Psoas muscle (tissue), 8 donors: Measurements from ENCODE around the gene ZFHX3. TPM values are rescaled to one million over a fixed set of nuclear protein-coding genes. Genes with fewer than 3 reads are reported as not detected.

Experiments
- ATAC-seq, 4 donors: fragments of 200-7000 bp; cut with Tn5 transposase; one replicate each; pipeline ENCODE4 v1.9.1; 2020; ENCODE audit warnings: moderate library complexity in 3 of 4, mild to moderate bottlenecking in 2 of 4
- DNase-seq, 2 donors: peaks; one replicate each; pipeline ENCODE4 v3.0.0-alpha.2; 2020
- H3K27ac ChIP-seq: fragments of 200-600 bp; one replicate; pipeline ENCODE4 v1.8.0; 2022
- H3K27me3 ChIP-seq, 3 donors: fragments of 200-600 bp in 1 of 3; one replicate each; pipeline versions ENCODE4 v1.6.1 to v1.8.0; 2013 to 2022; ENCODE audit warnings: low read length in 2 of 3, mild to moderate bottlenecking in 2 of 3, moderate library complexity in 1 of 3; ENCODE audit not compliant: insufficient read depth in 3 of 3
- H3K36me3 ChIP-seq, 2 donors: fragments of 200-600 bp in 1 of 2; one replicate each; pipeline versions ENCODE4 v1.6.1 to v1.8.0; 2013 to 2022; ENCODE audit warnings: low read depth in 1 of 2, mild to moderate bottlenecking in 1 of 2, moderate library complexity in 1 of 2; ENCODE audit not compliant: insufficient read depth in 1 of 2
- H3K4me1 ChIP-seq: fragments of 200-600 bp; one replicate; pipeline ENCODE4 v1.8.0; 2022
- H3K4me3 ChIP-seq: fragments of 200-600 bp; one replicate; pipeline ENCODE4 v1.8.0; 2022; ENCODE audit warnings: mild to moderate bottlenecking
- H3K9me3 ChIP-seq: fragments of 200-600 bp; one replicate; pipeline ENCODE4 v1.8.0; 2022
- CTCF ChIP-seq: fragments of 200-600 bp; IDR thresholded peaks from one replicate; pipeline ENCODE4 v1.8.0; 2022; ENCODE audit warnings: antibody characterized with exemption
- WGBS, 3 donors: extraction: QIAGEN DNeasy Blood & Tissue Kit; methylation state at CpG; one replicate each; pipeline versions ENCODE4 v1.1.6 to v1.1.7; 2013; 5-methylcytosine and 5-hydroxymethylcytosine counted together
- intact Hi-C, 2 donors: fragments of 100-400 bp; cut with DNase I; formaldehyde crosslinking; loops; one replicate each; pipeline versions ENCODE4 v1.11.0 to v1.14.2; 2022
- polyA plus RNA-seq, 3 donors: library from polyadenylated mRNA; stranded (reverse); fragments of 200-250 nt; gene quantifications; one replicate each; pipeline ENCODE4 v1.2.3, GENCODE V29; 2013
- total RNA-seq, 4 donors: library from RNA; stranded (reverse); fragmentation: NEBNext Ultra II Directional in 2 of 4; extraction: Animal tissue kit (Norgen Biotek cat#: 25700) in 2 of 4; gene quantifications; one replicate each; pipeline versions ENCODE4 v1.2.1 to v1.2.4, GENCODE V29; 2021 to 2023
- donor health status: healthy with polysubstance abuse.
- donor health status: DM: no; HTN: no; CAD: no; lungs with moderate emphysema.
- donor health status: Bipolar disorder and iron deficiency.
- donor health status: healthy.
- donor health status: DM: yes; HTN: yes; CAD: no.
- donor health status: DM: no; HTN: no; CAD: no.
- donor health status: DM: no; HTN: no; CAD: no.
- donor health status: DM: yes; HTN: yes; CAD: no.

The ZFHX3 gene
- total and polyA plus RNA-seq, 7 donors, result 3.3 to 36.9 (median 11.5) TPM

GRCh38 chr16:73062743-73063733 lies 15.1 kb upstream of the ZFHX3 start:
- peaks cover 43% of the 10 kb centered on the region for H3K4me1 ChIP-seq
- TF ChIP-seq CTCF, result no peak
- DNase-seq, result no peak
- peak overlapping the region; percentile 57 for H3K4me3 ChIP-seq
- intact Hi-C loops, result no loop called here
- peak in 2 of 4 donors; percentile 15 to 19 for ATAC-seq
- 39 to 49% (median 47%) methylated on average over 52 to 55 of the region's 55 CpGs for WGBS, 3 donors
- no peaks in the 10 kb centered on the region for H3K9me3 ChIP-seq
- H3K27ac ChIP-seq, result peak overlapping the region; percentile 66
- H3K36me3 ChIP-seq, result no peaks in the 10 kb centered on the region
- peaks cover 0 to 2% (median 0%) of the 10 kb centered on the region in 3 donors for H3K27me3 ChIP-seq

- peaks cover 33% of the 10 kb centered on the region for H3K4me1 ChIP-seq
- H3K27me3 ChIP-seq, result peaks cover 0 to 2% (median 0%) of the 10 kb centered on the region in 3 donors
- TF ChIP-seq CTCF, result no peak
- H3K4me3 ChIP-seq, result peak overlapping the region; percentile 57
- H3K36me3 ChIP-seq, result no peaks in the 10 kb centered on the region
- ATAC-seq, result no peak
- peak overlapping the region; percentile 66 for H3K27ac ChIP-seq
- DNase-seq, result no peak
- WGBS, 3 donors, result 87 to 94% (median 88%) methylated on average over 3 of the region's 3 CpGs
- intact Hi-C loops, result no loop called here
- H3K9me3 ChIP-seq, result no peaks in the 10 kb centered on the region
Measured at GRCh38 chr16:73062001-73062616, 14.2 kb upstream of the ZFHX3 start.

GRCh38 chr16:73060892-73061490 lies 13.1 kb upstream of the ZFHX3 start:
- no peak for ATAC-seq
- intact Hi-C loops, result no loop called here
- Histone ChIP-seq H3K36me3 (no peaks in the 10 kb centered on the region), H3K27me3 (peaks cover 0 to 2% (median 0%) of the 10 kb centered on the region in 3 donors), H3K4me1 (peaks cover 24% of the 10 kb centered on the region), H3K27ac (peak overlapping the region; percentile 66), H3K9me3 (no peaks in the 10 kb centered on the region), H3K4me3 (peak overlapping the region; percentile 88)
- DNase-seq, result no peak
- no peak for TF ChIP-seq CTCF
- 35 to 73% (median 50%) methylated on average over 4 of the region's 4 CpGs for WGBS, 3 donors

- Histone ChIP-seq H3K4me1 (peaks cover 27% of the 10 kb centered on the region), H3K9me3 (no peaks in the 10 kb centered on the region), H3K27ac (peak overlapping the region; percentile 66), H3K27me3 (peaks cover 0 to 2% (median 0%) of the 10 kb centered on the region in 3 donors), H3K4me3 (peak overlapping the region; percentile 88), H3K36me3 (no peaks in the 10 kb centered on the region)
- intact Hi-C loops, result no loop called here
- DNase-seq (no peak), ATAC-seq (no peak)
- WGBS, 3 donors, result 32 to 64% (median 37%) methylated on average over 10 of the region's 10 CpGs
- TF ChIP-seq CTCF, result no peak
Measured at GRCh38 chr16:73059779-73060615, 12.1 kb upstream of the ZFHX3 start.
